NCI-H2081 (cell line): ENCODE results near the gene FAM20B.
"Not testable (repeated sequence)": the region's sequence is repeated elsewhere in the genome, so short reads cannot be mapped to it uniquely, and the experiment has no call there.

Experiments used
- DNase-seq, 2 experiments: peaks; one replicate each; lab custom pipeline; 2025; lab: John Stamatoyannopoulos, UW

The FAM20B gene

DNA sequence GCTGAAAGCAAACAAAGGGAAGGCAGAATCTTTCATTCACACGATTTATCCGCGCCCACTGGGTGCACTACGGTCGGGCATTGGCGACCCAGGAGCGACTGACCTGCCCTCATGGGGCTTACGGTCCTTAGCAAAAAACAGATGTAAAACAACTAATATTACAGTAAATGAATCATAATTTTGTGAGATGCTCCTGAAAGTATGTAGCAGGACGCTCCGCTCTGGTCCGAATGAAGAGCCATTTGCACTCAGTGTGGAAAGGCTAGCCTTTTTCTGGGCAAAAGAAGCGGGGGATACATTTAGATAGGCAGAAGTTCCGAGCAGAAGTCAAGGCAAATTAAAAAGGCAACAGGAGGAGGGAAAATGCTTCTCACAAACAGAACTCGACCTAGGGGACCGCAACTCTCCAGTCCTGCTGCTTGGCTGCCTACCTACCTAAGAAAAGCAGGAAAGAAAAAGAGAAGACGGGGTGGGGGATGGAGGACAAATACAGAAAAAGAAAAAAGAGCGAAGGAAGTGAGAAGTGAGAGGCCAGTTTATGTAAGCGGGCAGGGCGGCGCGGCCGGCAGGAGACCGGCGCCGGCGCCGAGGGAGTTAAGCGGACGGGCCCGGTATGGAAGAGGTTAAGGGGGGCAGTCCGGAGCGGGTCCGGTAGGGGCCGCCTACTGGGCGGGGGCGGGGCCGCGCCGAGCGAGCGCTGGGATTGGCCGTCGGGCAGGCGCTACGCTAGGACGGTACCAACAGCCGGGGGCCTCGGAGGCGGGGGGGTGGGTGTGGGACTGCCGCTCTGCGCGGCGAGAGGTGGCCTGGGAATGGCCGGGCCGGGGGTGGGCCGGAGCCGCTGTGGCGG is at the start of gene FAM20B:
Gene FAM20B (plus strand): TSS at position 770 of the 850 bp plus-strand sequence. CDS start 17,954 bp downstream, outside the sequence.
- DNase-seq, result peak; percentile 94 to 96

GRCh38 chr1:178976541-178976940 is 49.2 kb upstream of the FAM20B start:
- no peak for DNase-seq

- no peak for DNase-seq
Observed at GRCh38 chr1:178986204-178986603, 39.5 kb upstream of the FAM20B start.

DNA sequence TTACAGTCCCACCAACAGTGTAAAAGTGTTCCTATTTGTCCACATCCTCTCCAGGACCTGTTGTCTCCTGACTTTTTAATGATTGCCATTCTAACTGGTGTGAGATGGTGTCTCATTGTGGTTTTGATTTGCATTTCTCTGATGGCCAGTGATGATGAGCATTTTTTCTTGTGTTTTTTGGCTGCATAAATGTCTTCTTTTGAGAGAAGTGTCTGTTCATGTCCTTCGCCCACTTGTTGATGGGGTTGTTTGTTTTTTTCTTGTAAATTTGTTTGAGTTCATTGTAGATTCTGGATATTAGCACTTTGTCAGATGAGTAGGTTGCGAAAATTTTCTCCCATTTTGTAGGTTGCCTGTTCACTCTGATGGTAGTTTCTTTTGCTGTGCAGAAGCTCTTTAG is 37.5 kb upstream of the FAM20B start:
- not testable (repeated sequence) for DNase-seq

GRCh38 chr1:178993559-178993958 is 32.1 kb upstream of the FAM20B start:
- DNase-seq, result no peak

- no peak for DNase-seq
Observed at GRCh38 chr1:178997428-178997827, 28.3 kb upstream of the FAM20B start.

DNA sequence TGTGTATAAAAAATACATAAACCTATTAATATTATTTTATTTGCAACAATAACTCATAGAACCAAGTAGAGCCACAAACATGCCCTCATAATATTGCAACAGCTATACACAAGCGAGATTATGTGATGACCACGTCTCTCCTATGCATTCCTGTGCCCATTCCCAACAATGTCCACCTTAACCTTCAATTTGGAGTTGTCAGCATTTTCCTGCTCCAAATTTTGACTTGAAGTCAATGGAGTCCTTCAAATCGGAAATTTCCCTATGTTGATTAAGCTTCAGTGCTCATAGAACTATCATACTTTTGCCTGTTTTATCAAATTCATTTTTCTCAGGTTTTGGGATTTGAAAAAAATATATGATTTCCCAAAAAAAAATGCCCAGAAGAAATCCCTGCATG is 27.4 kb upstream of the FAM20B start:
- DNase-seq, result no peak

GRCh38 chr1:178999061-178999460 is 26.6 kb upstream of the FAM20B start:
- DNase-seq, result no peak

- no peak for DNase-seq
Observed at GRCh38 chr1:179001451-179001850, 24.2 kb upstream of the FAM20B start.

- not testable (repeated sequence) for DNase-seq
Observed at GRCh38 chr1:179002064-179002463, 23.6 kb upstream of the FAM20B start.

DNA sequence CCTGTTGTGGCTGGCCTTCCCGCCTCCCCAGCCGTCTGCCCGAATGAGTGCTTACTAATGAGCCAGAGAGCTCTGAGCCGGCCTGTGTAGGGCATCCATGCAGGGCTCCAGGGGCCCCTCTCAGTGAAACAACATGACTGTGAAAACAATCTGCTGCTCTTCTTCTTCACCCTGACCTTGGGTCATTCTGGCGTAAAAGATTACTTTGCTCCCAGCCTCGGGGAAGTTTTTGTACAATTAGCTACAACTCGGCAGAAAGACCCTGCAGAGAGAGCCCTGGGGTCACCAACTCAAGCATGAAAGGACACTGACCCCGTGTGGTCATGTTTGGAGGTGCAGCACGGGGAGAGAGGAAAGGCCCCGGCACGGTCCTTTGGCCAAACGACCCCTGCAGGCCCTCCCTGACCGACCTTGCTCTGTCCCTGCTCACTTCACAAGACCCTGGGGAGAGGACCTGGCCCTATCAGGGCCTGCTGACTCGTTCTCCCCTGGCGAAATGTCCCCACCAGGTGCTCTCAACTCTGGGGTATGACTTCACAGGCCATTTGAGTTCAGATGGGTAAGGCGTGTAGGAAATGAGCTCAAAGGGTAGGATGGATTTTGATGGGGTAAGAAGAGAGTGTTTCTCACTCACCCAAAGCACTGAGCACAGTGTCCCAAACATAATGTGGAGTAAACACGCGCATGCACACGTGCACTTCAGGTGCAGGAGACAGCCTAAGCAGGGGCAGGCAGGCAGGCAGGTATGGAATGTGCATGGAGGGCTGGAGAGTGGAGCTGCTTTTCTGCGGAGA is 22.9 kb upstream of the FAM20B start:
- DNase-seq, result peak; percentile 32 to 54

GRCh38 chr1:179003512-179004066 is 22.1 kb upstream of the FAM20B start:
- DNase-seq, result no peak

DNA sequence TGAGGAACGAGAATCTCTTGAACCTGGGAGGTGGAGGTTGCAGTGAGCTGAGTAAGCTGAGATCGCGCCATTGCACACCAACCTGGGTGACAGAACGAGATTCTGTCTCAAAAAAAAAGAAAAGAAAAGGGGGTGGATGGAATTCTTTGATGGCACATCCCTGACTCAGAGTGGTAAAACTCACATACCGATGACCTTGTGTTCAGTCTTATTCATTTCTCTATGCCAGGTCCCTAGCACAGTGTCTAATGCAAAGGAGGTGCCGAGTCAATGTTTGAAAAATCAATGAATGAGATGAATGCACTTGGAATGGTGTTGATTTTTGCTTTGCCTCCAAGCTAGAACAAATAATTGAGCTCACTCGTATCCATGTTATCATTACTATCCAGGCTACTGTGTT is 18.5 kb upstream of the FAM20B start:
- no peak for DNase-seq

GRCh38 chr1:179010671-179011070 is 15.0 kb upstream of the FAM20B start:
- DNase-seq, result no peak

- DNase-seq, result no peak
Observed at GRCh38 chr1:179012038-179012437, 13.7 kb upstream of the FAM20B start.

DNA sequence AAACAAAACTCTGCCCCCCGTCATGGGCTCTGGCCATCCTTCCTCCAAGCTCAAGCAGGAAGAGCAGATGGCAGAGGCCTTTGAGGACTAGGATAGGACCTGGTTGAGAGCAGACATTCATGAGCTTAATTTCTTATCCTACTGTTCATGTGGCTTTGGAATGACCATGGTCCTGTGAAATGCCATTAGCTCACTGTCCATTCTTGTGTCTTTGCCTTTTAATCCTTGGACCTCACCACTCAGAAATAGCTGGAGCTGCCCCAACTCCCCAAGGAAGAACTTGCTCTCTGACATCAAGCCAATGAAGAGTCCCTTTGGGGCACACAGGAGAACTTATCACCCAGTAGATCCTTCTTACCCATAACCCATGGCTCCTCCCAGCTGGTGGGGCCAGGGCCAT is 11.6 kb upstream of the FAM20B start:
- DNase-seq, result no peak

DNA sequence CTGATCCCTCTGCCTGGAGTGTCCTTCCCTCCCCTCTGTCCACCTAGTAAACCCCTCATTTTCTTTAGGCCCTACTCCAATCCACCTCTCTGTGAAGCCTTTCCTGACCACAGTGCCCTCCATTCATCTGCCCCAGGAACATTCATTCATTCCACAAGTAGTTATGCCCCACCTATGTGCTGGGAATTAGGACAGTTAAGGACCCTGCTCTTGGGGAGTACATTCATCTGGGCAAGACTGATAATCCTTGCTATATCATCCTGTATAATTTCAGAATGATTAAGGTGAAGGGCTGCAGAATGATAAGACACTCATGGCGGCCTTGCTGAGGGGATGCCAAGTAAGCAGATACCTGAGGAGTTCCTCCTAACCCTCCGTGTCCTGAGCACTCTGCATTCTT is 10.3 kb upstream of the FAM20B start:
- DNase-seq, result no peak

- DNase-seq, result peak; percentile 8 to 24
Observed at GRCh38 chr1:179016706-179017382, 8.8 kb upstream of the FAM20B start.

DNA sequence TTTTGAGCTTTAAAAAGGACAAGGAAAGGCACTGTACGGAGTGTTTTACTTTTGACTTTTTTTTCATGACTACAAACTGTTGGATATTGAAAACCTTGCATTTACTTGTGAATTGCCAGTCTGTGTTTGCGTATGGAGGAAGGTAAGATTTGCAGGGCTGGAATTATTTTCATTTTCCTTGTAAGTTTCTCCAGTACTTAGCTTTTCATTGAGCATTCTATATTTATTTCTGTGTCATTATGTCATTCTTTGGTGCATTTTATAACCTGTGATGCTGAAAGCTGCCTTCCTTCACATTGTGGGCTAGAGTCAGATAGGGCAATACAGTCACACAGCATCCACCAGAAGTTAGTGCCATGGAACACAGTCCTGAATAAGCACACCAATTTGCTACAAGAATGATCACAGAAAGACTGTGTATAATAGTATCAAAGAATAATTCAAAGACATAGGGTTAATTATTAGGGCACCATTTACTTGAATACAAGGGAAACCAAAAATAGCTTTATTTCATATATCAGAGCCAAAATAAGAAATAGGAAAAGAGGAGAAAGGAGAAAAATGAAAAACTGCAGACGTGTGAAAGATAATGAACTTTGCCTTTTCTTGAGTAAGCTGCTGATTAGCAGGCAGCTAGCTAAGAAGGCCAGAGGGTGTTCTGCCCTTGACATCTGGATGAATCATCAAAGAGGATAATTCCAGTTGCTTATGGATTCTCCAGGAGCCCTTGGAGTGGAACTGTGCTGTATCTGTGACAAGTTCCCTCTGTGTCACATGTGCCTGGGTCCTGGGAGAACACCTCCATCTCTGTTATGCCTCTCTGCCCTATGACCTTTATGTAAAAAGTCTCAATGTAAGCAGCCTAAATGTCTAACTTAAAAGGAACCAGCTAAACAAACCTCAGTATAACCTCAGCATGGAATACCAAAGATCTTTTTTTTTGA is 8.0 kb upstream of the FAM20B start:
- no peak for DNase-seq

GRCh38 chr1:179021873-179022272 is 3.8 kb upstream of the FAM20B start:
- DNase-seq, result peak in 1 of 2 experiments; percentile 27
